Activated CD4-positive, alpha-beta T cell treated with anti-CD3 and anti-CD28 coated beads, Interleukin-2, Interleukin-6, amounts not matched to agents 100 ng/mL and 50 ng/mL, durations not matched to agents 16 hours and 8 hours (primary cell): Measurements from ENCODE around the gene PPIL4.

Source experiments
- DNase-seq: peaks from one replicate; pipeline ENCODE4 v3.0.0-alpha.2; 2020

PPIL4 gene

DNA sequence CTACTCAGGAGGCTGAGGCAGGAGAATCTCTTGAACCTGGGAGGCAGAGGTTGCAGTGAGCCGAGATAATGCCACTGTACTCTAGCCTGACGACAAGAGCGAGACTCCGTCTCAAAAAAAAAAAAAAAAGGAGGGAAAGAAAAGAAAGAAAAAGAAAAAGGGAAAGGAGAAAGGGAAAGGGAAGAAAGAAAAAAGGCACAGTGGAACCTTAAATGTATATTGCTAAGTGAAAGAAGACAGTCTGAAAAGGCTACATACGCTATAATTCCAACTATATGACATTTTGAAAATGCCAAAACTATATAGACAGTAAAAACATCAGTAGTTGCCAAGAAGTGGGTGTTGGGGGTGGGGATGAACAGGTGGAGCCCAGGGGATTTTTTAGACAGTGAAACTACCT, 16.2 kb downstream of the PPIL4 start:
- no peak for DNase-seq

DNA sequence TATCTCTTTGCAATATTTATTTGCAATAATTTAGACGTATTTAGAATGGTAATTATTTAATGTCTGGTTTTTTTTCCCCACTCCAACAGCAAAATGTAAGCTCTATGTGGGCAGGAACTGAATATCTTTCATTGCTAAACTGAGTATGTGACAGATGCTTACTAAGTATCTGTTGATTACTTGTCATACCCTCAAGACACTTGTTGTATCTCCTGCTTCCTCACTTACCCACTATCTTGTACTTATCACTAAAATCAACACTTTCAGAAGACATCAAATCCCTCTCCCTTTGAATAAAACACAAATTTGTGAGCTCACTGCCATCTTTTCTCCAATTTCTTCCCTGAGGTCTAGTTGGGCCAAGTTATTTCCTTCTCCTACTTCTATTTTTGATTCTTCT, 30.3 kb downstream of the PPIL4 start:
- no peak for DNase-seq

DNA sequence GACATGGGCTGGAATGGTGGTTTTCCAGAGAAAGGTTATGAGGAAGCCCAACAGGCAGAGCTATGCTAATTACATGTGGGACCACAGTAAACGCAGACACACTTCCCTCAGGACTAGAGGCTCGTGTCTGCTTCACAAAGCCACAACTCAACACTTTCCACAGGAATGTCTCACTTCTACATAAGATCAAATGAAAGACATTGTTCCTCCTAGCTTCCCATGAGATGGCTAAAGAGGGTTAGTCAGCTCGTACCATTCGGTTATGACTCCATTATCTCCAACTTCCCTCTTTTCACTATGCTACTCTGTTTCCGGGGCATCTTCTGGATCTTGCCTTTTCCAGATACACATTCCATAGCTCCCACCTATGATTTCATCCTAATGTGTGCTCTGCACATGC, 31.9 kb downstream of the PPIL4 start:
- no peak for DNase-seq

DNA sequence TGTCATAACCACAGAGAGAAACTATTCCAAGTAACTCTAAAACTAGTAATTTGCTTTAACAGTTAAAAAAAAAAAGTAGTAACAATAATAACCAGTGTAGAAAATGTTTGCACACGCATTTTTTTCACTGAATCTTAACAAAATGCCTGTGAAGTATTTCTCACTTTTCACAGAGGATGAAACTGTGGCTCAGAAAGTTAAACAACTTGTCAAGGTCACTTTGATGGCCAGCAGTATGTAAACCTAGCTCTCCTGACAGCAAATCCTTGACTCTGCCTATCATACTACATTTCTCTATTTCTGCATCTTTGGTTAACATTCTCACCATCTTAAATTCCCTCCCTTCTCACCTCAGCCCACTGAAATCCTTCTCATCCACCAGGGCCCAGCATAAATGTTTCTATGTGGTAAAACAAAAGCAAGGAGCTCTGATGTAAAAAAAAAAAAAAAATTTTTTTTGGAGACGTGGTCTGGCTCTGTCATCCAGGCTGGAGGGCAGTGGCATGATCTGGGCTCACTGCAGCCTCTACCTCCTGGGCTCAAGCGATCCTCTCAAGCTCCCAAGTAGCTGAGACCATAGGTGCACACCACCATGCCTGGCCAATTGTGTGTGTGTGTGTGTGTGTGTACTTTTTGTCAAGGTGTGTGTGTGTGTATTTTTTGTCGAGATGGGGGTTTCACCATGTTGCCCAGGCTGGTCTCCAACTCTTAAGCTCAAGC, 34.9 kb downstream of the PPIL4 start:
- no peak for DNase-seq

GRCh38 chr6:149508485-149508884, 37.4 kb downstream of the PPIL4 start:
- peak; percentile 85 for DNase-seq

DNA sequence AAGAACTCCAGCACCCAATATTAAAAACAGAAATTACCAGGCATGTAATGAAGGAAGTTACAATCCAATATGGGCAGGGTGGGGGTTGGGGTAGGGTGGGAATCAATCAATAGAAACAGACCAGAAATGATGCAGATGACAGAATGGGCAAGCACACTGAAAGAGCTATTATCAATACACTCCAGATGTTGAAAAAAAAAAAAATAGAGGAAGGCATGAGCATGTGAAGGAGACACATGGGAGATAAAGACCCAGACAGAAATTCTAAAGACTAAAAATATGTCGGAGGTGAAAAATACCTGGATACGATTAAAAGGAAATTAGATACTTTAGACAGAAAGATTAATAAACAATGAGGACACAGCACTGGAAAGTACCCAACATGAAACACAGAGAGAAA, 42.0 kb downstream of the PPIL4 start:
- DNase-seq = no peak

- DNase-seq = no peak
Observed at GRCh38 chr6:149503276-149503675, 42.6 kb downstream of the PPIL4 start.

DNA sequence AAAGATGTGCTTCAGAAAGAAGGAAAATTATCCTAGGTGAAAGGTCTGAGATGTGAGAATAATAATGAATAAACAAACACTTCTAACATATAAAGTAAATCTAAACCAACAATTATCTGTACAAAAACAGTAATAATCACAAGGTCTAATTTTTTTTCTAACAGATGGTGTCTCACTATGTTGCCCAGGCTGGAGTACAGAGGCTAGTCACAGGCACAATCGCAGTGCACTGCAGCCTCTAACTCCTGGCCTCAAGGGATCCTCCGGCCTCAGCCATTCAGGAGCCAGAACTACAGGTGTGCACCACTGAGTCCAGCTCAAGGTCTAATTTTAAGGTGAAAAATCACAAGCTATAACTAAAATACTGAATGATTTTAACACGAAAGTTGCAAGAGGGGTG, 44.1 kb downstream of the PPIL4 start:
- no peak for DNase-seq

DNA sequence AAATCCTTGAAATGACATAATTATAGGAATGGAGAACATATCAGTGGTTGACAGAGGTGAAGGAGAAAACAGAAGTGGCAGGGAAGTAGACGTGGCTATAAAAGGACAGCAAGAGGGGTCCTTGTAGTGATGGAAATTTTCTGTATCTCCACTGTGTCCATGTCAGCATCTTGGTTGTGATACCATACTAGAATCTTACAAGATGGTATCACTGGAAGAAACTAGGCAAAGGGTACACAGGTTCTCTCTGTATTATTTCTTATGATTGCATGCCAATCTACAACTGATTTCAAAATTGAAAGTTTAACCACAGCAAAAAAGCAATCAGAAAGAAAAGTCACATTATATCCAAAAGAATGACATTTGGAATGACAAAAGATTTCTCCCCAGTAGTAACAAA, 44.6 kb downstream of the PPIL4 start:
- no peak for DNase-seq

DNA sequence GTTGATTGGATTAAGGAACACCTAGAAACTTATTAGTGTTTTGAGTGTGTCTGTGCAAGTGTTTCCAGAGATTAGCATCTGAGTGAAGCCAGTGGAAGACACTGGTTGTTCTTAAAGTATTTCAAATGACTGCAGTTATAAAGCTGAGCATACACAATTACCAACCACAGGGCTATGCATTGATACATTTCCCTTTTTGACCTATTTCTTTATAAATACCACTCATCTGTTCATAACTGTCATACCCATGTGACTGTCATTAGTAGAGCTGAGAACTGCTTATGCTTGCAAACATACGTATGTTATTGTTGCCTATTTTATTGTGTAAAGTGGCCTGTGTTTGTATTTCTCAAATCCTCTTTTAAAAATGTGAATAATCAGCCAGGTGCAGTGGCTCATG, 45.7 kb downstream of the PPIL4 start:
- no peak for DNase-seq

DNA sequence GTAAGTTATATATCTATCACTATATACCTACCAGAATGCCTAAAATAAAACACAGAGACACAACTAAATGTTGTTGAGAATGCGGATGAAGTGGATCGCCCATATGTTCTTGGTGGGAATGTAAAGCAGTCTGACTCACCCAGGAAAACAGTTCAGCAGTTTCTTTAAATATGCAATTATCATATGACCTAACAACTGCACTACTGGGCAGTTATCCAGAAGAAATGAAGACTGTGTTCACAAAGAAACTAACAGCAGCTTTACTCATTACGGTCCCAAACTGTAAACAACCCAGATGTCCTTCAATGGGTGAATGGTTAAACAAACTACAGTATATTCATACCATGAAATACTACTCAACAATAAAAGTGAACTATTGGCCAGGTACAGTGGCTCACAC, 46.8 kb downstream of the PPIL4 start:
- DNase-seq = no peak

DNA sequence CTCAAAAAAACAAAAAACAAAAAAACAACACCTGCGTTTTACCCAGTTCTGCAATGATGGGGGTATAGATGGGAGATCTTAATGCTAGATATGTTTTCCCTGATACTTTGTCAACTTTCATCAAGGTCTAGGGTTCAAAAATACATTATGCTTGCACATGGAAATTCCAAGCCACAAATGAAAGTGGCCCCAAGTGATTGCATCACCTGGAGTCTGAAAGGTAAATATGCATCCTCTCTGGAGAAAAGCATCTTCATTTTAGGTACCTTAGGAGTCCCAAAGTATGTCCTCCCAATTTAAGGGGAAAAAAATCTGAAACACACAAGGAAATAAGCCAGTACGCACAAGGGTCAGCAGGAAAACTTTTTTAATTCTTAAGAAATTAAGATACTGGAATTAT, 48.5 kb downstream of the PPIL4 start:
- DNase-seq = peak; percentile 28

DNA sequence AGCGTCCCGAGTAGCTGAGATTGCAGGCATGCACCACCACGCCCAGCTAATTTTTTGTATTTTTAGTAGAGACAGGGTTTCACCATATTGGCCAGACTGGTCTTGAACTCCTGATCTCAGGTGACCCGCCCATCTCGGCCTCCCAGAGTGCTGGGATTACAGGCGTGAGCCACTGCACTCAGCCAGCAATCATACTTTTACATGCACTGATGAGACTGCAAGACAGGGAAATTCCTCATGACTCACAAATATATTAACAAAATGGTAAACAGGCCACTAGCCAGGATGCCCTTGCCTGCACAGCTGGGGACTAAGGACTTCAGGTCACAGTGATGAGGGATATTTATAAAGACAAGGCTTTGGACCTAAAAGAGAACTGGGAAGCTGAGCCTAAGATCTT, 49.2 kb downstream of the PPIL4 start:
- DNase-seq = peak; percentile 61

- DNase-seq = peak; percentile 36
Observed at GRCh38 chr6:149495349-149496016, 50.4 kb downstream of the PPIL4 start.

DNA sequence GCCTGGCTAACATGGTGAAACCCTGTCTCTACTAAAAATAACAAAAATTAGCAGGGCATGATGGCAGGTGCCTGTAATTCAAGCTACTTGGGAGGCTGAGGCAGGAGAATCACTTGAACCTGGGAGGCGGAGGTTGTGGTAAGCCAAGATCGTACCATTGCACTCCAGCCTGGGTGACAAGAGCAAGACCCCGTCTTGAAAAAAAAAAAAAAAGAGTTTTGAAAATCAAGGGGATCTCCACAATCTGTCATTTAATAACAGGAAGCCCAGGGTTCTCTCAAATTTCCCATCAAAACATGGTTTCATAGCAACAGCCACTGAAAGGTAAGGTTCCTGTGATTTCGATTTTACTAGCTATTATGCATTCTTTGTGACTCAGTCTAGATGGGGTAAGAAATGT, 51.0 kb downstream of the PPIL4 start:
- peak; percentile 90 for DNase-seq

DNA sequence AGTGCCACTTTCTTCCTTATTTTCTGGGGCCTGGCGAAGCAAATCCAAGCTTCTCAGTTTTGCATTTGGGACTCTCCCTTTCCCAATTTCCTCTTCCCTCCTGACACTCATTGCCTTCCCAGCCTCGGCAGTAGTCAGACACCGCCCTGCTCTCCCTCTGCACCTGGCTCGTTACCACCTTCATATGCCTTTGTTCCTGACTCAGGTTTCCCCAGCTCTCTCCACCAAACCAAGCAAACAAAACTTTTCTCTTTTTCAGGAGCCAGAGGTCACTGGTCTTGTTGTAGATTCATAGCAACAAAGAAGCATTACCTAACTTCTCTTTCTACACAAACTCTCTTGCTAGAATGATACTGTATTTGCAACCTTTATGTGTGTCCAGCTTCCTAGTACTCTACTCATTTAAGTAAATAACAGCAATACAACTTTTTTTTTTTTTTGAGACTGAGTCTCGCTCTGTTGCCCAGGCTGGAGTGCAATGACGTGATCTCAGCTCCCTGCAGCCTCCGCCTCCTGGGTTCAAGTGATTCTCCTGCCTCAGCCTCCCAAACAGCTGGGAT, 52.0 kb downstream of the PPIL4 start:
- no peak for DNase-seq

DNA sequence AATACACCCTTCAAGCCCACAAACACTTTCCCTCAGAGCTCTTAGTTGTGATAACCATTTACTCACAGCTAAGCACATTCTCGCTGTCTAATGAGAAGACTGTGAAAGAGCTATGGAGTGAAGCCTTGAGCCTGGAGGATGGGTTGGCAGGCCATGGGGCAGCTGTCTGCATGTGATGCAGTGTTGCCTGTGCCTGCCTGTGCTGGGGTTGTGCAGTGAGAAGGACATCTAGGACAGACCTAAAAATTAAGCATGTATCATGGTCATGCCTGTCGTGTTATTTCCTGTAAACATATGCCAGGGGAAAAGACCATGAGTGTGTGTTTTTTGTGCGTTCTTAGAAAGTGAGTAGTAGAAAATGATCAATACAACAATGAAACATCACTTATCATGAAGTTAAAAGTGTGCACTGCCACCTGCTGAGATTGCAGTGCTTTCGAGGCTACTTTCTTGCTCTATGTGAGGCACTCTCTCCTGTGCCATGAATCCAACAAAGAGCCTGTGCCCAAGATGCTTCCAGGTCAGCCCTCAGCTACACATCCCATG, 53.0 kb downstream of the PPIL4 start:
- DNase-seq = no peak

GRCh38 chr6:149489967-149490366, 55.9 kb downstream of the PPIL4 start:
- no peak for DNase-seq

GRCh38 chr6:149488815-149489214, 57.0 kb downstream of the PPIL4 start:
- peak; percentile 62 for DNase-seq

- no peak for DNase-seq
Observed at GRCh38 chr6:149487316-149487715, 58.5 kb downstream of the PPIL4 start.

- DNase-seq = peak; percentile 89
Observed at GRCh38 chr6:149484733-149485700, 60.8 kb downstream of the PPIL4 start, which contains the start of gene ZC3H12D. Gene ZC3H12D, minus strand, starts transcription at chr6:149485014. Its CDS starts 10,471 bp downstream, at chr6:149474543.

DNA sequence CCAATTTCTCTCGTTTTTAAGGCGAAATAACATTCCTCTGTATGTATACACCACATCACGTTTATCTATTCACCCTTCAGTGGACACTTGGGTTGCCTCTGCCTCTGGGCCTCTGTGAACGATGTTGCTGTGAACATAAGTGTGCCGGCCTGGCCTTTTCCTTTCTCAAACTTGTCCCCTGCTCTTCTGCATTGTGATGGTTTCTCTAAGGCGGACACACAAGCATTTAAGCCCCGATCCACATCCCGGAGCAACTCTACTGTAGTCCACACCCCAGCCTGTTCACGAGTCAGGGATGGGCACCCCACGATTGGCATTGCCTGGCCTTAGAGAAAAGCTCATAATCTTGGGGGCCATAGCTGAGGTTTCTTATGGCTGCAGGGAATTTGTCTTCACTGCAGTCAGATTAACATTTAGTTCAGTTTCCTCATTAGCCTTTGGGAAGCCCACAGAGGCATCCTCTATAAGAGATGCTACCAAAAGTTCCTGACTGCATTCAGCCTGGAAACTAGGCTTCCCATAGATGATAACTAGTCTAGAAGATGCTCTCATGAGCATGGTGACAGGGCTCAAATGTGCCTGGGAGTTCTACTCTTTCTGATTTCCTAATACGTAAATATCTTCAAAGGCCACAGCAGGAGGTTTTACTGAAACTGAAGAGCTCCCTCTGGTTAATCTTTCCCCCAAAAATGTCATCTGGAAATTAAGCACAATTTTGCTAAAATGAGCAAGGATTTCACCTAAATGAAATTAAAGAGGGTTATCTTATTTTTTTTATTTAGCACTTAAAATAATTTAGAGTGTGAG, 61.8 kb downstream of the PPIL4 start:
- DNase-seq = peak; percentile 27
